C4-2B (cell line): ENCODE data around the gene CIDEA.

Experiments used
- CTCF ChIP-seq: fragments of 450-650 bp; conservative IDR thresholded peaks from 2 replicates; pipeline ENCODE4 v1.5.1; 2017; ENCODE audit warnings: mild to moderate bottlenecking
- ZFX ChIP-seq: fragments of 450-650 bp; IDR thresholded peaks from 2 replicates; pipeline ENCODE4 v1.6.1; 2017

GRCh38 chr18:12305930-12306629 lies 51.9 kb downstream of the CIDEA start:
- TF ChIP-seq CTCF (no peak), ZFX (no peak)
